Cardiac muscle cell (in vitro differentiated cells and primary cell): ENCODE data around the gene FOXM1. TPM values are rescaled to one million over a fixed set of nuclear protein-coding genes. Genes with fewer than 3 reads are reported as not detected.

Experiments
- DNase-seq, 2 donors: peaks; one replicate each; pipeline versions ENCODE4 v3.0.0 to v3.0.0-alpha.2; 2010 to 2017; ENCODE audit warnings: low read depth in 1 of 2, low spot score in 1 of 2
- H3K27ac ChIP-seq: fragments of 200-600 bp; sonication (generic); 2 replicates; pipeline ENCODE4 v1.5.1; 2016
- H3K27me3 ChIP-seq: fragments of 200-600 bp; sonication (generic); 2 replicates; pipeline ENCODE4 v1.6.0; 2016; ENCODE audit warnings: control low read depth
- H3K36me3 ChIP-seq: fragments of 200-600 bp; sonication (generic); 2 replicates; pipeline ENCODE4 v1.5.1; 2016; ENCODE audit warnings: control low read depth
- H3K4me1 ChIP-seq: fragments of 200-600 bp; sonication (generic); 2 replicates; pipeline ENCODE4 v1.8.1; 2017; ENCODE audit warnings: low read depth, mild to moderate bottlenecking, mixed run types
- H3K4me3 ChIP-seq: fragments of 200-600 bp; sonication (generic); 2 replicates; pipeline ENCODE4 v1.5.1; 2016; ENCODE audit warnings: mild to moderate bottlenecking
- H3K9me3 ChIP-seq: fragments of 200-600 bp; sonication (generic); 2 replicates; pipeline ENCODE4 v1.5.1; 2017; ENCODE audit warnings: low read depth, mild to moderate bottlenecking, control low read depth
- CTCF ChIP-seq: IDR thresholded peaks from 2 replicates; pipeline ENCODE4 v1.5.1; 2012; ENCODE audit warnings: low read depth, mild to moderate bottlenecking, low read length
- polyA plus RNA-seq: library from polyadenylated mRNA; unstranded; fragments of >200 nt; fragmentation: Nextera tagmentation; extraction: Ambion mirVana; gene quantifications from 2 replicates; pipeline ENCODE4 v1.2.1, GENCODE V29; 2016
- total RNA-seq: library from RNA; depleted of rRNA; stranded (reverse); fragments of >200 nt; gene quantifications from 2 replicates; pipeline ENCODE4 v1.2.3, GENCODE V29; 2016

Gene FOXM1
- total and polyA plus RNA-seq, 2 experiments from 2014 or later: 11.5 to 36.1 TPM

GRCh38 chr12:2862876-2863275 lies 14.1 kb downstream of the FOXM1 start:
- H3K4me1 ChIP-seq: no peaks in the 10 kb centered on the region
- H3K27me3 ChIP-seq: no peaks in the 10 kb centered on the region
- no peaks in the 10 kb centered on the region for H3K36me3 ChIP-seq
- H3K4me3 ChIP-seq: no peak overlapping the region
- no peaks in the 10 kb centered on the region for H3K9me3 ChIP-seq
- DNase-seq: no peak
- no peak overlapping the region for H3K27ac ChIP-seq
- TF ChIP-seq CTCF: no peak

GRCh38 chr12:2860170-2860569 lies 16.8 kb downstream of the FOXM1 start:
- H3K27me3 ChIP-seq: no peaks in the 10 kb centered on the region
- no peak for TF ChIP-seq CTCF
- H3K36me3 ChIP-seq: no peaks in the 10 kb centered on the region
- H3K4me3 ChIP-seq: no peak overlapping the region
- no peaks in the 10 kb centered on the region for H3K9me3 ChIP-seq
- no peak for DNase-seq
- no peak overlapping the region for H3K27ac ChIP-seq
- no peaks in the 10 kb centered on the region for H3K4me1 ChIP-seq

GRCh38 chr12:2858944-2859421 lies 18.0 kb downstream of the FOXM1 start:
- no peak for TF ChIP-seq CTCF
- Histone ChIP-seq H3K36me3 (no peaks in the 10 kb centered on the region), H3K27ac (no peak overlapping the region)

GRCh38 chr12:2858334-2858733 lies 18.6 kb downstream of the FOXM1 start:
- no peak for DNase-seq
- no peaks in the 10 kb centered on the region for H3K36me3 ChIP-seq
- H3K27me3 ChIP-seq: no peaks in the 10 kb centered on the region
- no peak for TF ChIP-seq CTCF
- no peaks in the 10 kb centered on the region for H3K4me1 ChIP-seq
- H3K27ac ChIP-seq: no peak overlapping the region
- H3K4me3 ChIP-seq: no peak overlapping the region
- H3K9me3 ChIP-seq: no peaks in the 10 kb centered on the region

More at GRCh38 chr12:2858944-2859421, 18.0 kb downstream of the FOXM1 start:
- Histone ChIP-seq H3K9me3 (no peaks in the 10 kb centered on the region), H3K4me3 (no peak overlapping the region), H3K4me1 (no peaks in the 10 kb centered on the region), H3K27me3 (no peaks in the 10 kb centered on the region)
- no peak for DNase-seq

- no peaks in the 10 kb centered on the region for H3K9me3 ChIP-seq
- no peaks in the 10 kb centered on the region for H3K36me3 ChIP-seq
- TF ChIP-seq CTCF: no peak
- H3K27me3 ChIP-seq: no peaks in the 10 kb centered on the region
- DNase-seq: no peak
- H3K27ac ChIP-seq: no peak overlapping the region
- no peak overlapping the region for H3K4me3 ChIP-seq
- no peaks in the 10 kb centered on the region for H3K4me1 ChIP-seq
Observed at GRCh38 chr12:2857576-2857975, 19.4 kb downstream of the FOXM1 start.

- Histone ChIP-seq H3K27me3 (no peaks in the 10 kb centered on the region), H3K36me3 (no peaks in the 10 kb centered on the region), H3K27ac (no peak within 1 kb of the TSS), H3K4me3 (no peak within 1 kb of the TSS), H3K9me3 (no peaks in the 10 kb centered on the region), H3K4me1 (no peaks in the 10 kb centered on the region)
- no peak for DNase-seq
- TF ChIP-seq CTCF: no peak
Observed at GRCh38 chr12:2857021-2857431, 19.9 kb downstream of the FOXM1 start, which contains the start of gene TEX52. TSS of gene TEX52 (minus strand) at chr12:2857039. CDS start at chr12:2857026, 13 bp downstream.
